ENCODE data around the gene TRAK2.

Gene TRAK2

DNA sequence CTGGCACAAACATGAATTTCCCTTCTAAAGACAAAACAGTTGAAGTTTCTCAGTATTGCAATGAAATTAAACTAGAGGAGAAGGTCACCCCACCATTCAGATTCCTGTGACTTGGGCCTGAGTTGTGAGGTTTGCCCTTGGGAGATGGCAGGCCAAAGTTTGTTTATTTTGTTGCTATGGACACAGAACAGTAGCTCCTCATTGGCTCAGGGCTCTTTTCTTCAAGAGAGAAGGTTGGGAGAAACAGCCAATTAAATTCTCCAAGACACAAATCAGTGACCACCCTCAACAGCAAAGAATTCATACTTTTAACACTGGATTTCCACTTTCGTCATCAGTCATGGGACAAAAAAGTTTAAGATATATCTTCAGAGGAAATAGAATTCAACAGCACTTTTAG, 94.0 kb downstream of the TRAK2 start, which contains the start of gene FLACC1:
Gene FLACC1, minus strand, starts transcription at position 125 of the 400 bp plus-strand sequence. CDS start 5,941 bp downstream, outside the sequence.
- DNase-seq (ENCODE audit: extremely low spot score): peak; percentile 46
- TF ChIP-seq, protein P1, sequence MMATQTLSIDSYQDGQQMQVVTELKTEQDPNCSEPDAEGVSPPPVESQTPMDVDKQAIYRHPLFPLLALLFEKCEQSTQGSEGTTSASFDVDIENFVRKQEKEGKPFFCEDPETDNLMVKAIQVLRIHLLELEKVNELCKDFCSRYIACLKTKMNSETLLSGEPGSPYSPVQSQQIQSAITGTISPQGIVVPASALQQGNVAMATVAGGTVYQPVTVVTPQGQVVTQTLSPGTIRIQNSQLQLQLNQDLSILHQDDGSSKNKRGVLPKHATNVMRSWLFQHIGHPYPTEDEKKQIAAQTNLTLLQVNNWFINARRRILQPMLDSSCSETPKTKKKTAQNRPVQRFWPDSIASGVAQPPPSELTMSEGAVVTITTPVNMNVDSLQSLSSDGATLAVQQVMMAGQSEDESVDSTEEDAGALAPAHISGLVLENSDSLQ (IDR thresholded peaks at IDR 0.05): 0 out of 2 replicates have a peak, but pooled peaks have one; percentile 11
- TF ChIP-seq TARDBP (IDR thresholded peaks at IDR 0.05): no peak
- ChIA-PET POLR2A (no interaction called here), CTCF (no interaction called here)

GRCh38 chr2:201353116-201353515, 98.1 kb downstream of the TRAK2 start:
- TF ChIP-seq ZNF384 (IDR thresholded peaks at IDR 0.05) (no peak), TARDBP (IDR thresholded peaks at IDR 0.05) (no peak), FOXA1 (IDR thresholded peaks at IDR 0.05) (no peak), BHLHE40 (IDR thresholded peaks at IDR 0.05; ENCODE audit: borderline replicate concordance) (no peak), L3MBTL2 (conservative IDR thresholded peaks at IDR 0.05) (no peak), FOXM1 (IDR thresholded peaks at IDR 0.05; ENCODE audit: borderline replicate concordance) (no peak), ARNT (IDR thresholded peaks at IDR 0.05) (no peak), FOXK2 (IDR thresholded peaks at IDR 0.05) (no peak), SUZ12 (IDR thresholded peaks at IDR 0.05) (no peak)
- CTCF ChIA-PET: no interaction called here
- no peak for DNase-seq (ENCODE audit: extremely low spot score)
- POLR2A ChIA-PET: no interaction called here

DNA sequence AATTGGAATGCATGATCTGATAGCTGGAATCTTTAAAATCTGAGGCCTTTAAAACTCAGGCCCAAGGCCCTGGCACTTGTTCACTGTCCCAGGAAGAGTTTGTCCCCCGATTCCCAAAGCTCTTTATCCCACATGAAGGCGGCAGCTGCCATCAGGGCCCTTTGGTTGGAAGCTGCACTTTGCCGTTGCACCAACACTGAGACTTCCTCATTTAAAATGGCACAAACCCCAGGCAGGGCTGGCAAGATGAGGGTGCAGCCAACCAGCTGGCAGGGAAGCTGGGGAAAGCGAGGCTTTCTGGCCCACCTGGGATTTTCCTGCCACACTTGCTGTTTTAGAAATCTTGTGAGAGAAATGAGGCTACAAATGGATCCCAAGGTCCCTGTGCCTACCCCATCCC, 100.4 kb downstream of the TRAK2 start:
- DNase-seq (ENCODE audit: extremely low spot score): no peak
- TF ChIP-seq HDGF (IDR thresholded peaks at IDR 0.05; ENCODE audit: borderline replicate concordance) (no peak), ZNF384 (IDR thresholded peaks at IDR 0.05) (no peak), SUZ12 (IDR thresholded peaks at IDR 0.05) (no peak), TARDBP (IDR thresholded peaks at IDR 0.05) (no peak), SP1 (IDR thresholded peaks at IDR 0.05) (no peak), FOXA1 (IDR thresholded peaks at IDR 0.05) (no peak), ELF4 (IDR thresholded peaks at IDR 0.05) (no peak), L3MBTL2 (conservative IDR thresholded peaks at IDR 0.05) (no peak), ARNT (IDR thresholded peaks at IDR 0.05) (no peak), LEF1 (IDR thresholded peaks at IDR 0.05; ENCODE audit: borderline replicate concordance) (no peak), BHLHE40 (IDR thresholded peaks at IDR 0.05; ENCODE audit: borderline replicate concordance) (no peak), CTBP1 (IDR thresholded peaks at IDR 0.05; ENCODE audit: borderline replicate concordance) (no peak), NFRKB (IDR thresholded peaks at IDR 0.05) (no peak), FOXK2 (IDR thresholded peaks at IDR 0.05) (no peak), FOXM1 (IDR thresholded peaks at IDR 0.05; ENCODE audit: borderline replicate concordance) (no peak)
- TF ChIP-seq, protein P1 (IDR thresholded peaks at IDR 0.05): no peak
- ChIA-PET CTCF (interaction anchor here (0.6 to 1.0 kb wide), 2 partner anchors 449 to 688 kb away, joined by 3 read pairs; no protein-coding TSS in a partner anchor), POLR2A (no interaction called here)

GRCh38 chr2:201349601-201350000, 101.7 kb downstream of the TRAK2 start:
- TF ChIP-seq NFRKB (IDR thresholded peaks at IDR 0.05) (no peak), ELF4 (IDR thresholded peaks at IDR 0.05) (no peak), ZNF384 (IDR thresholded peaks at IDR 0.05) (no peak), LEF1 (IDR thresholded peaks at IDR 0.05; ENCODE audit: borderline replicate concordance) (no peak), BHLHE40 (IDR thresholded peaks at IDR 0.05; ENCODE audit: borderline replicate concordance) (no peak), TARDBP (IDR thresholded peaks at IDR 0.05) (no peak), FOXA1 (IDR thresholded peaks at IDR 0.05) (no peak), SP1 (IDR thresholded peaks at IDR 0.05) (no peak), L3MBTL2 (conservative IDR thresholded peaks at IDR 0.05) (no peak), SUZ12 (IDR thresholded peaks at IDR 0.05) (no peak), HDGF (IDR thresholded peaks at IDR 0.05; ENCODE audit: borderline replicate concordance) (no peak), FOXK2 (IDR thresholded peaks at IDR 0.05) (no peak), ARNT (IDR thresholded peaks at IDR 0.05) (no peak), FOXM1 (IDR thresholded peaks at IDR 0.05; ENCODE audit: borderline replicate concordance) (no peak), CTBP1 (IDR thresholded peaks at IDR 0.05; ENCODE audit: borderline replicate concordance) (no peak)
- TF ChIP-seq, protein P1 (IDR thresholded peaks at IDR 0.05): no peak
- DNase-seq (ENCODE audit: extremely low spot score): no peak
- ChIA-PET CTCF (no interaction called here), POLR2A (no interaction called here)

GRCh38 chr2:201348758-201349157, 102.5 kb downstream of the TRAK2 start:
- no peak for DNase-seq (ENCODE audit: extremely low spot score)
- CTCF ChIA-PET: no interaction called here
- no peak for TF ChIP-seq ELF4 (IDR thresholded peaks at IDR 0.05)
- no peak for TF ChIP-seq CTBP1 (IDR thresholded peaks at IDR 0.05; ENCODE audit: borderline replicate concordance)
- TF ChIP-seq FOXK2 (IDR thresholded peaks at IDR 0.05): no peak
- TF ChIP-seq TARDBP (IDR thresholded peaks at IDR 0.05): no peak
- TF ChIP-seq LEF1 (IDR thresholded peaks at IDR 0.05; ENCODE audit: borderline replicate concordance): no peak
- TF ChIP-seq HDGF (IDR thresholded peaks at IDR 0.05; ENCODE audit: borderline replicate concordance): no peak
- no peak for TF ChIP-seq SUZ12 (IDR thresholded peaks at IDR 0.05)
- TF ChIP-seq FOXM1 (IDR thresholded peaks at IDR 0.05; ENCODE audit: borderline replicate concordance): no peak
- POLR2A ChIA-PET: no interaction called here

DNA sequence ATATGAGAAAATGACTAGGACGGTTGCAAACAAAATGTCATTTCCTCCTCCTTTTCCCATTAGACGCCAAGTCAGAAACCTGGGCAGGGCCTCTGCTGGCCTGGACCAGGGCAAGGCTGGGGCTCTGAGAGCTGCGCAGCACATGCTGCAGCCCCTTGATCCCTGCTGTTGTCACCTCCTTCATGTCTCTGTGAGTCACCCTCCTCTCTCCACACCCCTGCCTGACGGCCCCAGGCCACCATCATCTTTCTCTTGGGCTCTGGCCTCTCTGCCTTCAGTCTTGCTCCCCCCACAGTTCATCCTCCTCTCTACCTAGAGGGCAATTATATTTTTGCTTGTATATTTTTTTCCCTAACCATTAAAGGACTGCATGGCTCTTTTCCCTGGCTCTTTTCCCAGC, 104.1 kb downstream of the TRAK2 start:
- TF ChIP-seq SP1 (IDR thresholded peaks at IDR 0.05) (no peak), ARNT (IDR thresholded peaks at IDR 0.05) (no peak), FOXK2 (IDR thresholded peaks at IDR 0.05) (no peak), ZNF384 (IDR thresholded peaks at IDR 0.05) (no peak), LEF1 (IDR thresholded peaks at IDR 0.05; ENCODE audit: borderline replicate concordance) (no peak), TARDBP (IDR thresholded peaks at IDR 0.05) (no peak), L3MBTL2 (conservative IDR thresholded peaks at IDR 0.05) (no peak), CTBP1 (IDR thresholded peaks at IDR 0.05; ENCODE audit: borderline replicate concordance) (no peak), FOXA1 (IDR thresholded peaks at IDR 0.05) (no peak), FOXM1 (IDR thresholded peaks at IDR 0.05; ENCODE audit: borderline replicate concordance) (no peak), SUZ12 (IDR thresholded peaks at IDR 0.05) (no peak), NFRKB (IDR thresholded peaks at IDR 0.05) (no peak), ELF4 (IDR thresholded peaks at IDR 0.05) (no peak), HDGF (IDR thresholded peaks at IDR 0.05; ENCODE audit: borderline replicate concordance) (no peak), BHLHE40 (IDR thresholded peaks at IDR 0.05; ENCODE audit: borderline replicate concordance) (no peak)
- TF ChIP-seq, protein P1 (IDR thresholded peaks at IDR 0.05): no peak
- CTCF ChIA-PET: no interaction called here
- POLR2A ChIA-PET: no interaction called here
- DNase-seq (ENCODE audit: extremely low spot score): no peak

Data from HEK293T (cell line).